Prostate gland (tissue), 2 donors: Measurements from ENCODE around the gene PLEK.

ENCODE experiments used
- POLR2A ChIP-seq: fragments of 450-650 bp; IDR thresholded peaks from one replicate; pipeline ENCODE4 v1.6.1; 2016; ENCODE audit warnings: antibody characterized with exemption, mild to moderate bottlenecking
- TF ChIP-seq, protein P1 (sequence below), 4 experiments: fragments of 200-600 bp in 2 of 4; fragments of 450-650 bp in 2 of 4; sonication (generic) in 2 of 4; IDR thresholded peaks; 1 replicate in 3 of 4; 2 replicates in 1 of 4; pipeline ENCODE4 v1.5.1; 2016 to 2019; ENCODE audit warnings: antibody characterized with exemption in 4 of 4, mild to moderate bottlenecking in 2 of 4, moderate library complexity in 2 of 4

DNA sequence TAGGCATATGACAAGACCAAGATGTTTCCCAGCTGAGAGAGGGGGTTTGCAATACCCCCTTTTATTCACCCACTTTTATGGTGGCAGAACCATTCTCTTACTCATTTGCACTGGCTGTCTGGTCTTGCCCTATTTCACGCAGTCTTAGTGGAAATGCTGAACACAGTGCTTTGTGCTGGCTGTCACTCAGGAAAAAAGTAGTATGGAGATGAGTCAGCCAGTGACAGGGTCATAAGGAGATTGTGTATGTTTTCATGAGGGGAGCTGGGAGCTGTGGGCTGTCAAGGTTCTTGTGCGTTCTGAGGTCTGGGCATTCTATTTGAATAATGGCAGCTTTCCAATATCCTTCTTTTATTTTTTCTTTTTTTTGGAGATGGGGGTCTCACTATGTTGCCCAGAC is 34.4 kb upstream of the PLEK start:
- TF ChIP-seq, protein P1, sequence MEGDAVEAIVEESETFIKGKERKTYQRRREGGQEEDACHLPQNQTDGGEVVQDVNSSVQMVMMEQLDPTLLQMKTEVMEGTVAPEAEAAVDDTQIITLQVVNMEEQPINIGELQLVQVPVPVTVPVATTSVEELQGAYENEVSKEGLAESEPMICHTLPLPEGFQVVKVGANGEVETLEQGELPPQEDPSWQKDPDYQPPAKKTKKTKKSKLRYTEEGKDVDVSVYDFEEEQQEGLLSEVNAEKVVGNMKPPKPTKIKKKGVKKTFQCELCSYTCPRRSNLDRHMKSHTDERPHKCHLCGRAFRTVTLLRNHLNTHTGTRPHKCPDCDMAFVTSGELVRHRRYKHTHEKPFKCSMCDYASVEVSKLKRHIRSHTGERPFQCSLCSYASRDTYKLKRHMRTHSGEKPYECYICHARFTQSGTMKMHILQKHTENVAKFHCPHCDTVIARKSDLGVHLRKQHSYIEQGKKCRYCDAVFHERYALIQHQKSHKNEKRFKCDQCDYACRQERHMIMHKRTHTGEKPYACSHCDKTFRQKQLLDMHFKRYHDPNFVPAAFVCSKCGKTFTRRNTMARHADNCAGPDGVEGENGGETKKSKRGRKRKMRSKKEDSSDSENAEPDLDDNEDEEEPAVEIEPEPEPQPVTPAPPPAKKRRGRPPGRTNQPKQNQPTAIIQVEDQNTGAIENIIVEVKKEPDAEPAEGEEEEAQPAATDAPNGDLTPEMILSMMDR (IDR thresholded peaks at IDR 0.05) = no peak
- TF ChIP-seq POLR2A = no peak
